Breast epithelium (tissue), 4 donors: ENCODE results near the gene RNF11. TPM values are rescaled to one million over a fixed set of nuclear protein-coding genes. Genes with fewer than 3 reads are reported as not detected.
A peak's percentile ranks its signal among the peaks of the same experiment; 100 is the strongest.

Experiments used
- DNase-seq, 2 donors: peaks; one replicate each; pipeline ENCODE4 v3.0.0-alpha.2; 2019; ENCODE audit warnings: low spot score in 2 of 2
- H3K27ac ChIP-seq, 2 donors: fragments of 200-600 bp; sonication (generic) in 1 of 2; one replicate each; pipeline ENCODE4 v1.5.1; 2016 to 2019; ENCODE audit warnings: mild to moderate bottlenecking in 1 of 2
- H3K27me3 ChIP-seq, 2 donors: fragments of 200-600 bp; sonication (generic) in 1 of 2; one replicate each; pipeline versions ENCODE4 v1.5.1 to v1.6.0; 2017 to 2019; ENCODE audit warnings: control low read depth in 1 of 2, mild to moderate bottlenecking in 1 of 2
- H3K36me3 ChIP-seq: fragments of 200-600 bp; one replicate; pipeline ENCODE4 v1.5.1; 2019
- H3K4me1 ChIP-seq, 2 donors: fragments of 200-600 bp; sonication (generic); one replicate each; pipeline ENCODE4 v1.5.1; 2016 to 2019; ENCODE audit warnings: control low read depth in 1 of 2
- H3K4me3 ChIP-seq, 3 donors: fragments of 200-600 bp; sonication (generic); 1 replicate in 2 of 3; 2 replicates in 1 of 3; pipeline ENCODE4 v1.5.1; 2016 to 2019; ENCODE audit warnings: mild to moderate bottlenecking in 3 of 3, moderate library complexity in 2 of 3
- H3K9me3 ChIP-seq, 2 donors: fragments of 200-600 bp; sonication (generic) in 1 of 2; one replicate each; pipeline ENCODE4 v1.5.1; 2016 to 2019; ENCODE audit warnings: control low read depth in 1 of 2
- POLR2A ChIP-seq: fragments of 450-650 bp; IDR thresholded peaks from one replicate; pipeline ENCODE4 v1.6.1; 2016; ENCODE audit warnings: antibody characterized with exemption, mild to moderate bottlenecking, moderate library complexity
- POLR2AphosphoS5 ChIP-seq, 3 donors: sonication (generic); formaldehyde crosslinking; IDR thresholded peaks; one replicate each; pipeline ENCODE4 v1.6.1; 2017; ENCODE audit warnings: antibody characterized with exemption in 3 of 3
- intact Hi-C: fragments of 100-400 bp; cut with DNase I; formaldehyde crosslinking; loops from one replicate; pipeline ENCODE4 v1.15.1; 2023; ENCODE audit warnings: low total_unique reads
- total RNA-seq, 3 donors: library from RNA; depleted of rRNA; stranded (reverse); fragments of >200 nt; gene quantifications; one replicate each; pipeline ENCODE4 v1.1.0, GENCODE V29; 2016
- TF ChIP-seq, protein P1 (sequence below), 3 donors: fragments of 450-650 bp; IDR thresholded peaks; one replicate each; pipeline ENCODE4 v1.5.1; 2016 to 2017; ENCODE audit warnings: antibody characterized with exemption in 3 of 3, mild to moderate bottlenecking in 3 of 3, moderate library complexity in 3 of 3

Gene RNF11
- total RNA-seq, 3 donors from 2014 or later, result 96.0 to 100 (median 96.9) TPM

DNA sequence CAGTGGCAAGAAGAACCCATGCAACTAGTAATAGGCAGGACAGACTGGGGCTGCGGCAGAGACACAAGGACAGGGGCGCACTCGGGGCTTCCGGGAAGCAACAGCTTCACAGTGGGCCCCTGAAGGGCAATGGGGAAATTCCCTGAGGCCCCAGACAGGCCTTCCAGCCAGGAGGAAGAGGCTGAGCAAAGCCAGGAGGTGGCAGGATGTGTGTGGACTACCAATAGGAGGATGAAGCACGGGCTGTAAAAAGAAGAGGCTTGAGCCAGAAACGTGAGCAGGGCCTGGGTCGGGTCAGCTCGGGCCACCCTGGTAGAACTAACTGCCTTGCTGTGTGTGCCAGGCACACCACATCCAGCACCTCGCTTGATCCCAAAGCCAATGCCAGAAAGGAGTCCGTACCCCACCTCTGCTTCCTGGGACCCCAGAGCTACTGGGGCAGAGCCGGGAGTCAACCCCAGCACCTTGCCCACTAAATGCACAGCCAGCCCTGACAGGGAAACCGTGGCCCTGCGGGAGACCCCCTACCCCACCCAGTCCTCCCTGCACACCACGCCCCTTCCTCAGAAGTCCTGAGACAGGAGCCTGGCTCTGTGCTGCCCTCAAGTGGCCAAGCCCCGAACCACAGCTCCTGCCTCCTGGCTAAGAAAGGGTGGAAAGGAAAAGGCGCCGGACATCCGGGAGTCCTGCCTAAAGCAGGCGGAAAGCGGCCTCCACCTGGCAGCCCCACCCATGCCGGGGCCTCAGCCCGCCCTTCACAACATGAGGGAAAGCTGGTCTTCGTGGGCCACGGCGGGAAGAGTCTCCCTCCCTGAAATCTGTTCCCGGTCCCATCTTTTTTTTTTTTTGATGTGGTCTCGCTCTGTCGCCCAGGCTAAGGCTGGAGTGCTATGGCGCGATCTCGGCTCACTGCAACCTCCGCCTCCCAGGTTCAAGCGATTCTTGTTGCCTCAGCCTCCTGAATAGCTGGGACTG is 60.6 kb downstream of the RNF11 start:
- H3K27me3 ChIP-seq, result no peaks in the 10 kb centered on the region
- H3K36me3 ChIP-seq, result no peaks in the 10 kb centered on the region
- no peaks in the 10 kb centered on the region for H3K4me1 ChIP-seq
- H3K9me3 ChIP-seq, result no peaks in the 10 kb centered on the region
- H3K4me3 ChIP-seq, result peak overlapping the region; percentile 47 to 71 (median 58)
- intact Hi-C loops, result no loop called here
- DNase-seq, result peak; percentile 76 to 91
- TF ChIP-seq, protein P1, sequence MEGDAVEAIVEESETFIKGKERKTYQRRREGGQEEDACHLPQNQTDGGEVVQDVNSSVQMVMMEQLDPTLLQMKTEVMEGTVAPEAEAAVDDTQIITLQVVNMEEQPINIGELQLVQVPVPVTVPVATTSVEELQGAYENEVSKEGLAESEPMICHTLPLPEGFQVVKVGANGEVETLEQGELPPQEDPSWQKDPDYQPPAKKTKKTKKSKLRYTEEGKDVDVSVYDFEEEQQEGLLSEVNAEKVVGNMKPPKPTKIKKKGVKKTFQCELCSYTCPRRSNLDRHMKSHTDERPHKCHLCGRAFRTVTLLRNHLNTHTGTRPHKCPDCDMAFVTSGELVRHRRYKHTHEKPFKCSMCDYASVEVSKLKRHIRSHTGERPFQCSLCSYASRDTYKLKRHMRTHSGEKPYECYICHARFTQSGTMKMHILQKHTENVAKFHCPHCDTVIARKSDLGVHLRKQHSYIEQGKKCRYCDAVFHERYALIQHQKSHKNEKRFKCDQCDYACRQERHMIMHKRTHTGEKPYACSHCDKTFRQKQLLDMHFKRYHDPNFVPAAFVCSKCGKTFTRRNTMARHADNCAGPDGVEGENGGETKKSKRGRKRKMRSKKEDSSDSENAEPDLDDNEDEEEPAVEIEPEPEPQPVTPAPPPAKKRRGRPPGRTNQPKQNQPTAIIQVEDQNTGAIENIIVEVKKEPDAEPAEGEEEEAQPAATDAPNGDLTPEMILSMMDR (IDR thresholded peaks at IDR 0.05), result peak; percentile 87 to 94 (median 91)
- no peak for TF ChIP-seq POLR2A
- peak in 1 of 3 donors; percentile 41 for TF ChIP-seq POLR2AphosphoS5 (IDR thresholded peaks at IDR 0.05)
- peak overlapping the region; percentile 51 to 67 for H3K27ac ChIP-seq

DNA sequence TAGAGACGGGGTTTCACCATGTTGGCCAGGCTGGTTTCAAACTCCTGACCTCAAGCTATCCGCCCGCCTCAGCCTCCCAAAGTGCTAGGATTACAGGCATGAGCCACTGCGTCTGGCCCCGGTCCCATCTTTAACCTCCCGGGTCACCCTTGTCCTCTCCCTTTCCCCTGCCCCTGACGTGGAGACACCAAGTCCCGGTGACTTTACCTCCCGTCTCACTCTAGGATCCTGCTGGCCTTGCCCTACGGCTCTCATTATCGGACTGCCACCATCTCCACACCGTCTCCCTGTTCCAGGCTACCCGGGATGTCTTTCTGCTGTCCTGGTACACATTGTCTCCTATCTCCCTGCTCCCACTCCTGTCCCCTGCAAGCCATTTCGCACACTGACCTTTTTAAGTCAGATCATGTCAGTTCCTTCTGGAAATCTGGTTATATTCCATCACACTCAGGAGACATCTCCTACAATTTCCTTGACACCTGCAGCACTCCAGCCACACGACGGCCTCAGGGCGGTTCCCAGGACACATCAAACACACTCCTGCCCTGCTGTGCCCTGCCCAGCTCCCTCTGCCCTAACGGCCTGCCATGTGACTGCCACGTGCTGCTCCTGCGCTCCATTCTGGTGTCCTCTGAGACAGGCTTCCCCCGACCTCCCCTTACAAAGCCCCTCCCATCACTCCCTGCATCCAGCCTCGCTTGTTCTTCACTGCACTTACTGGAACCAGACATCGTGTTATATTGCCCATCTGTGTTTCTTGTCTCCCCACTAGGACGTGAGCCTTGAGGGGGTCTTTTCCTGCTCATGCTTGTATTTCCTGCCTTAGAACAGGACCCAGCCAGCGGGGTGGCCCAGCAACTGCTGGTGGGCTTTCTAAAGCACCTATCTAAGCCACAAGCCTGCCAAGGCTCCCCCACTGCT is 61.6 kb downstream of the RNF11 start:
- TF ChIP-seq POLR2AphosphoS5 (IDR thresholded peaks at IDR 0.05) (no peak), POLR2A (no peak)
- TF ChIP-seq, protein P1 (IDR thresholded peaks at IDR 0.05), result no peak
- peak in 1 of 2 donors; percentile 72 for DNase-seq

DNA sequence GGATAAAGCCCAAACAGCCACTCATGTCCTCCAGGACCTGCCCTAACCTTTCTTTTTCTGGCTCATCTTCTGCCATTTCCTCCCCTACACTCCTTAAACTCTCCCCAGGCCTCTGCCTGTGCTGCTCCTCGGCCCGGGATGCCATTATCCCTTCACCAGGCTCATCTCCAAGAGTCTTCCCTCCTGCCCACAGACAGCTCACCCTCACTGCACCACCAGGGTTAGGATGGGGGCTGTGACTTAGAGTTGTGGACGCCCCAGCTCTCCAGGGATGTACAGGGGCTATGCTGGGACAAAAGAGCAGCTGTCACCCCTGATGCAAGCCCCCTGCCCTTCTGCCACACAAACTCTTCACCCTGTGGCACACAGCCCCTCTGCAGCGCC is 62.2 kb downstream of the RNF11 start:
- TF ChIP-seq POLR2A (no peak), POLR2AphosphoS5 (IDR thresholded peaks at IDR 0.05) (no peak)
- TF ChIP-seq, protein P1 (IDR thresholded peaks at IDR 0.05), result no peak
- peak overlapping the region in 1 of 2 donors; percentile 12 for H3K27ac ChIP-seq
- no peaks in the 10 kb centered on the region for H3K4me1 ChIP-seq
- H3K27me3 ChIP-seq, result no peaks in the 10 kb centered on the region
- intact Hi-C loops, result no loop called here
- peak in 1 of 2 donors; percentile 28 for DNase-seq
- H3K36me3 ChIP-seq, result no peaks in the 10 kb centered on the region
- no peaks in the 10 kb centered on the region for H3K9me3 ChIP-seq
- no peak overlapping the region for H3K4me3 ChIP-seq

More for the DNA sequence above, 61.6 kb downstream of the RNF11 start:
- Histone ChIP-seq H3K36me3 (no peaks in the 10 kb centered on the region), H3K9me3 (no peaks in the 10 kb centered on the region), H3K4me1 (no peaks in the 10 kb centered on the region), H3K27ac (peak overlapping the region; percentile 51 to 67), H3K4me3 (peak overlapping the region; percentile 47 to 71 (median 58)), H3K27me3 (no peaks in the 10 kb centered on the region)
- intact Hi-C loops, result no loop called here

DNA sequence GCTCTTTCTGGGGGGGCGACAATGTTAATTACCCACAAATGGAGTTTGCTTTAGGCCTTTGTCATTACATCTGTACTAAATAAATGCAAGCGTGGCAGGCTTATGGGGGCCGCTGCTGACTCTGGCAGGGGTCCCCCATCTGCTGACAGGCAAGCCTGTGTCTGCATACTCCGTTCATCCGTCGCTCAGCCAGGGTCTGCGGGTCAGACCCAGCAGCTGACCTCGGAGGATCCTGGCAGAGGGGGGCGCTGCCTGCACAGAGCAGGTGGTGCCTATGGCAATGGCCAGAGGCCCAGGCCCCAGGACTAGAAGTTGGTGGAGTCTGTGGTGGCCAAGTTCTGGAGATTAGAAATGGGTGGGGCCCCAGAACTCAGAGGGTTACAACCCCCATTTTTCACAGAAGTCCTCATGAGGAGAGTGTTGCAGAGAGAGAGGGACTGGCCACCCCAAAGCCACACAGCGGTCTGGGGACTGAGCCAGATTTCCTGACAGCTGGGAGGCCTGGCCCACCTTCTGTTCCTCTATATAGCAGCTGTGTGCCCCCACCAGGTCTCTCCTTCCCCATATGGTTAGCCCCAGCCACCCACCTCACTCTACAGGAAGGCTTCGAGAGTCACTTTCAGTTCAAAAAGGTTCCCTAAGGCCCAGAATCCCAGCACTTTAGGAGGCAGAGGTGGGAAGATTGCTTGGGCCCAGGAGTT is 63.3 kb downstream of the RNF11 start:
- Histone ChIP-seq H3K4me1 (no peaks in the 10 kb centered on the region), H3K27me3 (no peaks in the 10 kb centered on the region), H3K36me3 (no peaks in the 10 kb centered on the region), H3K27ac (no peak overlapping the region), H3K4me3 (no peak overlapping the region), H3K9me3 (no peaks in the 10 kb centered on the region)
- peak in 1 of 2 donors; percentile 47 for DNase-seq
- intact Hi-C loops, result no loop called here
- no peak for TF ChIP-seq POLR2AphosphoS5 (IDR thresholded peaks at IDR 0.05)
- TF ChIP-seq, protein P1 (IDR thresholded peaks at IDR 0.05), result no peak
- TF ChIP-seq POLR2A, result no peak
